NCI-H146 (cell line): ENCODE results near the gene B4GALNT4.
A peak's percentile ranks its signal among the peaks of the same experiment; 100 is the strongest.
"Not testable (repeated sequence)": the region's sequence is repeated elsewhere in the genome, so short reads cannot be mapped to it uniquely, and the experiment has no call there.

Experiments
- DNase-seq: peaks from one replicate; lab custom pipeline; 2025; lab: John Stamatoyannopoulos, UW

Gene B4GALNT4

GRCh38 chr11:369336-370018, at the start of gene B4GALNT4:
Gene B4GALNT4, plus strand, starts transcription at chr11:369499. Its CDS starts 305 bp downstream, at chr11:369804.
- peak; percentile 54 for DNase-seq

GRCh38 chr11:319888-320273, 49.4 kb upstream of the B4GALNT4 start:
- DNase-seq = not testable (repeated sequence)

GRCh38 chr11:324156-324555, 45.1 kb upstream of the B4GALNT4 start:
- no peak for DNase-seq

- not testable (repeated sequence) for DNase-seq
These were observed 44.4 kb upstream of the B4GALNT4 start for GRCh38 chr11:324593-325517.

GRCh38 chr11:325796-326591, 43.3 kb upstream of the B4GALNT4 start:
- no peak for DNase-seq

- no peak for DNase-seq
These were observed 42.8 kb upstream of the B4GALNT4 start for GRCh38 chr11:326592-326841.

- DNase-seq = no peak
These were observed 42.3 kb upstream of the B4GALNT4 start for GRCh38 chr11:326842-327580.

- DNase-seq = no peak
These were observed 41.7 kb upstream of the B4GALNT4 start for GRCh38 chr11:327581-327923.

- DNase-seq = no peak
These were observed 41.3 kb upstream of the B4GALNT4 start for GRCh38 chr11:328012-328411.

GRCh38 chr11:328516-329100, 40.7 kb upstream of the B4GALNT4 start:
- not testable (repeated sequence) for DNase-seq

GRCh38 chr11:329886-330253, 39.4 kb upstream of the B4GALNT4 start:
- no peak for DNase-seq

GRCh38 chr11:330307-330693, 39.0 kb upstream of the B4GALNT4 start:
- no peak for DNase-seq

- no peak for DNase-seq
These were observed 38.5 kb upstream of the B4GALNT4 start for GRCh38 chr11:330694-331357.

GRCh38 chr11:331358-332060, 37.8 kb upstream of the B4GALNT4 start:
- DNase-seq = no peak

GRCh38 chr11:332651-333480, 36.4 kb upstream of the B4GALNT4 start:
- DNase-seq = no peak

- DNase-seq = not testable (repeated sequence)
These were observed 35.6 kb upstream of the B4GALNT4 start for GRCh38 chr11:333616-334263.

- peak; percentile 76 for DNase-seq
These were observed 34.9 kb upstream of the B4GALNT4 start for GRCh38 chr11:334264-334994.
